HEK293 (cell line): ENCODE measurements around the gene FHIT.

Experiments used
- CTCF ChIA-PET: fragments of 350-600 bp; formaldehyde crosslinking; extraction: SDS; loops from one replicate; lab custom pipeline; 2021; ENCODE audit warnings: antibody characterized with exemption; lab: Yijun Ruan, JAX
- POLR2A ChIA-PET: fragments of 300-600 bp; formaldehyde crosslinking; extraction: SDS; loops from one replicate; lab custom pipeline; 2020; ENCODE audit warnings: antibody characterized with exemption, inconsistent platforms; lab: Yijun Ruan, JAX
- H3K27ac ChIP-seq: fragments of 200-500 bp; sonication (Bioruptor generic); 2 replicates; pipeline ENCODE4 v1.5.1; 2014; ENCODE audit warnings: low read depth, low read length, control low read depth, inconsistent platforms; ENCODE audit errors: extremely low read depth
- H3K36me3 ChIP-seq, 2 experiments: fragments of 200-500 bp in 1 of 2; sonication (Bioruptor generic) in 1 of 2; 1 replicate in 1 of 2; 2 replicates in 1 of 2; pipeline ENCODE4 v1.5.1; 2014 to 2017; ENCODE audit warnings: inconsistent platforms in 2 of 2, low read length in 2 of 2; ENCODE audit not compliant: control insufficient read depth in 2 of 2, insufficient read depth in 1 of 2
- H3K4me1 ChIP-seq: fragments of 200-500 bp; sonication (Bioruptor generic); 2 replicates; pipeline ENCODE4 v1.5.1; 2014; ENCODE audit warnings: mild to moderate bottlenecking, low read length, inconsistent platforms; ENCODE audit not compliant: control insufficient read depth, insufficient read depth
- H3K4me3 ChIP-seq: 2 replicates; pipeline ENCODE4 v1.5.1; 2011; ENCODE audit warnings: low read depth, mild to moderate bottlenecking, control low read depth, low read length, moderate library complexity
- H3K9me3 ChIP-seq: fragments of 200-500 bp; sonication (Bioruptor generic); 2 replicates; pipeline ENCODE4 v1.5.1; 2014; ENCODE audit warnings: low read depth, low read length, inconsistent platforms; ENCODE audit not compliant: control insufficient read depth, insufficient read depth
- GLIS2 ChIP-seq: fragments of 450-650 bp; formaldehyde crosslinking; IDR thresholded peaks from 2 replicates; pipeline ENCODE4 v1.5.1; 2016; ENCODE audit warnings: missing biosample characterization, missing genetic modification characterization
- KLF10 ChIP-seq: fragments of 450-650 bp; IDR thresholded peaks from 2 replicates; pipeline ENCODE4 v1.5.1; 2018; ENCODE audit warnings: missing biosample characterization, mild to moderate bottlenecking, missing genetic modification characterization
- KLF16 ChIP-seq: fragments of 450-650 bp; formaldehyde crosslinking; IDR thresholded peaks from 2 replicates; pipeline ENCODE4 v1.5.1; 2017; ENCODE audit warnings: missing biosample characterization, missing genetic modification characterization
- KLF17 ChIP-seq: fragments of 450-650 bp; formaldehyde crosslinking; IDR thresholded peaks from 2 replicates; pipeline ENCODE4 v1.5.1; 2016; ENCODE audit warnings: missing biosample characterization, missing genetic modification characterization
- MYNN ChIP-seq: fragments of 450-650 bp; formaldehyde crosslinking; IDR thresholded peaks from 2 replicates; pipeline ENCODE4 v1.5.1; 2016; ENCODE audit warnings: missing biosample characterization, missing genetic modification characterization, borderline replicate concordance
- PRDM1 ChIP-seq: fragments of 450-650 bp; formaldehyde crosslinking; IDR thresholded peaks from 2 replicates; pipeline ENCODE4; 2016; ENCODE audit warnings: missing biosample characterization, missing genetic modification characterization
- ZBTB21 ChIP-seq: fragments of 450-650 bp; formaldehyde crosslinking; IDR thresholded peaks from 2 replicates; pipeline ENCODE4 v1.5.1; 2017; ENCODE audit warnings: missing biosample characterization, missing genetic modification characterization
- ZFP3 ChIP-seq: fragments of 450-650 bp; formaldehyde crosslinking; IDR thresholded peaks from 2 replicates; pipeline ENCODE4 v1.5.1; 2016; ENCODE audit warnings: low read depth, missing biosample characterization, missing genetic modification characterization
- ZFP37 ChIP-seq: fragments of 450-650 bp; formaldehyde crosslinking; IDR thresholded peaks from 2 replicates; pipeline ENCODE4 v1.5.1; 2016; ENCODE audit warnings: missing biosample characterization, missing genetic modification characterization
- ZFP41 ChIP-seq: fragments of 450-650 bp; formaldehyde crosslinking; IDR thresholded peaks from 2 replicates; pipeline ENCODE4 v1.5.1; 2016; ENCODE audit warnings: missing biosample characterization, missing genetic modification characterization, borderline replicate concordance
- ZNF133 ChIP-seq: fragments of 450-650 bp; formaldehyde crosslinking; IDR thresholded peaks from 2 replicates; pipeline ENCODE4 v1.5.1; 2016; ENCODE audit warnings: missing biosample characterization, missing genetic modification characterization
- ZNF148 ChIP-seq: fragments of 450-650 bp; formaldehyde crosslinking; IDR thresholded peaks from 2 replicates; pipeline ENCODE4 v1.5.0; 2017; ENCODE audit warnings: missing biosample characterization, missing genetic modification characterization, borderline replicate concordance
- ZNF202 ChIP-seq: fragments of 450-650 bp; formaldehyde crosslinking; IDR thresholded peaks from 2 replicates; pipeline ENCODE4 v1.5.1; 2016; ENCODE audit warnings: missing biosample characterization, missing genetic modification characterization, borderline replicate concordance
- ZNF23 ChIP-seq: fragments of 450-650 bp; formaldehyde crosslinking; IDR thresholded peaks from 2 replicates; pipeline ENCODE4 v1.5.1; 2016; ENCODE audit warnings: missing biosample characterization, missing genetic modification characterization, borderline replicate concordance
- ZNF292 ChIP-seq: fragments of 450-650 bp; formaldehyde crosslinking; IDR thresholded peaks from 2 replicates; pipeline ENCODE4 v1.5.1; 2016; ENCODE audit warnings: low read depth, missing biosample characterization, missing genetic modification characterization, borderline replicate concordance
- ZNF324 ChIP-seq: fragments of 450-650 bp; formaldehyde crosslinking; IDR thresholded peaks from 2 replicates; pipeline ENCODE4 v1.5.1; 2016; ENCODE audit warnings: missing biosample characterization, missing genetic modification characterization
- ZNF600 ChIP-seq: fragments of 450-650 bp; formaldehyde crosslinking; IDR thresholded peaks from 2 replicates; pipeline ENCODE4 v1.5.1; 2016; ENCODE audit warnings: missing biosample characterization, missing genetic modification characterization
- ZNF610 ChIP-seq: fragments of 450-650 bp; formaldehyde crosslinking; IDR thresholded peaks from 2 replicates; pipeline ENCODE4 v1.5.1; 2016; ENCODE audit warnings: missing biosample characterization, missing genetic modification characterization, borderline replicate concordance
- ZNF626 ChIP-seq: fragments of 450-650 bp; sonication (Bioruptor Pico); formaldehyde crosslinking; IDR thresholded peaks from 2 replicates; pipeline ENCODE4 v1.5.1; 2018; ENCODE audit warnings: missing biosample characterization, missing genetic modification characterization, inconsistent platforms
- ZNF658 ChIP-seq: fragments of 450-650 bp; formaldehyde crosslinking; IDR thresholded peaks from 2 replicates; pipeline ENCODE4; 2016; ENCODE audit warnings: missing biosample characterization, missing genetic modification characterization
- ZNF777 ChIP-seq: fragments of 450-650 bp; formaldehyde crosslinking; IDR thresholded peaks from 2 replicates; pipeline ENCODE4 v1.5.1; 2017; ENCODE audit warnings: missing biosample characterization, missing genetic modification characterization, borderline replicate concordance
- ZNF785 ChIP-seq: fragments of 450-650 bp; formaldehyde crosslinking; IDR thresholded peaks from 2 replicates; pipeline ENCODE4 v1.5.1; 2016; ENCODE audit warnings: missing biosample characterization, missing genetic modification characterization
- ZNF843 ChIP-seq: fragments of 450-650 bp; formaldehyde crosslinking; IDR thresholded peaks from 2 replicates; pipeline ENCODE4 v1.5.1; 2016; ENCODE audit warnings: missing biosample characterization, missing genetic modification characterization
- ZSCAN16 ChIP-seq: fragments of 450-650 bp; formaldehyde crosslinking; IDR thresholded peaks from 2 replicates; pipeline ENCODE4 v1.5.1; 2016; ENCODE audit warnings: missing biosample characterization, missing genetic modification characterization
- ZSCAN18 ChIP-seq: fragments of 450-650 bp; formaldehyde crosslinking; IDR thresholded peaks from 2 replicates; pipeline ENCODE4 v1.5.1; 2016; ENCODE audit warnings: missing biosample characterization, missing genetic modification characterization

FHIT gene

GRCh38 chr3:59791774-59792308, 1459.4 kb downstream of the FHIT start (continued):
- TF ChIP-seq ZNF148 (no peak), ZNF777 (no peak), ZSCAN16 (tag by site-specific recombination) (no peak)

GRCh38 chr3:59790241-59790640, 1461.0 kb downstream of the FHIT start:
- ChIA-PET POLR2A (no interaction called here), CTCF (no interaction called here)
- Histone ChIP-seq H3K36me3 (no peaks in the 10 kb centered on the region), H3K4me3 (no peak overlapping the region), H3K9me3 (no peaks in the 10 kb centered on the region), H3K4me1 (no peaks in the 10 kb centered on the region), H3K27ac (no peak overlapping the region)
- TF ChIP-seq ZNF785 (tag by site-specific recombination) (no peak), ZBTB21 (tag by site-specific recombination) (no peak)

GRCh38 chr3:59788801-59789200, 1462.5 kb downstream of the FHIT start:
- Histone ChIP-seq H3K4me3 (no peak overlapping the region), H3K27ac (no peak overlapping the region), H3K4me1 (no peaks in the 10 kb centered on the region), H3K9me3 (no peaks in the 10 kb centered on the region), H3K36me3 (no peaks in the 10 kb centered on the region)
- POLR2A ChIA-PET = no interaction called here
- CTCF ChIA-PET = no interaction called here
- TF ChIP-seq ZNF23 (tag by site-specific recombination) (no peak), MYNN (tag by site-specific recombination) (no peak), KLF16 (tag by site-specific recombination) (no peak), ZNF626 (no peak), KLF10 (no peak), ZNF600 (no peak), ZFP41 (tag by site-specific recombination) (no peak), ZNF202 (tag by site-specific recombination) (no peak), ZNF610 (tag by site-specific recombination) (no peak), ZNF777 (no peak), ZNF292 (tag by site-specific recombination) (no peak), ZNF658 (no peak), ZSCAN18 (tag by site-specific recombination) (no peak)

- POLR2A ChIA-PET = no interaction called here
- TF ChIP-seq ZNF133 (tag by site-specific recombination) (no peak), PRDM1 (no peak), ZFP3 (no peak), ZNF324 (no peak), KLF17 (tag by site-specific recombination) (no peak), ZFP37 (tag by site-specific recombination) (no peak), ZNF843 (tag by site-specific recombination) (no peak), GLIS2 (tag by site-specific recombination) (no peak)
- CTCF ChIA-PET = interaction anchor here (0.5 kb wide), 1 partner anchor 132 kb away, joined by 3 read pairs; no protein-coding TSS in a partner anchor
- no peak overlapping the region for H3K4me3 ChIP-seq
- H3K9me3 ChIP-seq = no peaks in the 10 kb centered on the region
- no peaks in the 10 kb centered on the region for H3K4me1 ChIP-seq
- H3K36me3 ChIP-seq = no peaks in the 10 kb centered on the region
- no peak overlapping the region for H3K27ac ChIP-seq
Observed at GRCh38 chr3:59788133-59788532, 1463.1 kb downstream of the FHIT start.
